ENCODE results near the gene FOXN3. TPM values are rescaled to one million over a fixed set of nuclear protein-coding genes. Genes with fewer than 3 reads are reported as not detected.

The FOXN3 gene
- total RNA-seq, 2 experiments from 2014 or later, result 70.3 to 72.7 TPM

DNA sequence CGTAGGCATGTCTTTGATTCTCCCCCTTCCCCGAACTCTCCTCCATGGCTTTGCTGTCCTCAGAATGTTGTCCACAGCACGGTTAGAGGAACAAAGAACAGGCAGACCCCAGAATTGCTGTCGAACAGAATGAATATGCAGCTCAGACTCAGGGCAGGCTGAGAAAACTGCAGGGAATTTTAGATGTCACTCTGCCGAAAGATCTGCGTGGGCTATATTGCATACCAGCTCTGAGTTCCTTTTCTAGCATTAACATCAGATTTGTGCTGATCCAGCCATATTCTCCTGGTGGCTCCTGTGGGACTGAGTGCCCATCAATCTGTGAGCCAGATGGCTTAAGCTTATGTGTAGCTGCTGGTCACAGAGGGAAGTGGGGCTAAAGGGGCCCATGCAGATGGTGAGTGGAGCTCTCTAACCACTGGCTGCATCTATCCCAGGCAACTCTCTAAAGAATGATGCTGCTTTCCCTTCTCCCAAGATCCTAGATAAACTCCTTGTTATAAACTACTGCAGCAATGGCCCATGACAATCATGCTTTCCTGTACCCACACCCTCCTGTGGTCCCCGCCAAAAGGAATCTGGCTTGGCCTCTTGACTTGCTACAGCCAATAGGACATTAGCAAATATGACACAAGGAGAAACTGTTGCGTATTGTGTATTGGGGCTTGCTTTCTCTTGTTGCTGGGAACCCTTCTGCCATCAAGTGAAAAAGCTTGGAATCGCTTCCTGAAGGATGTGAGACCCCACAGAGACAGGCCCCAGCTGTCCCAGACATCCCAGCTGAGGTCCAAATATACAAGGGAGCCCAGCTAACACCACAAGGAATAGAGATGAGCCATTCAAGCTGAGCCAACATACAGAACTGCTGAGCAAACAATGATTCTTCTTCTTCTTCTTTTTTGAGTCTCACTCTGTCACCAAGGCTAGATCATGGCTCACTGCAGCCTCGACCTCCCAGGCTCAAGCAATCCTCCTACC is 101.3 kb downstream of the FOXN3 start:
- Mint-ChIP-seq H3K4me3 (no peak overlapping the region), H3K9me3 (ENCODE audit: insufficient read depth) (peaks cover 13% of the 10 kb centered on the region), H3K27me3 (ENCODE audit: low read depth) (no peaks in the 10 kb centered on the region), H3K4me1 (ENCODE audit: low read depth) (peaks cover 21% of the 10 kb centered on the region), H3K36me3 (ENCODE audit: low read depth) (peaks cover 44% of the 10 kb centered on the region), H3K27ac (no peak overlapping the region)
- POLR2A ChIA-PET, result interaction anchor here (0.6 kb wide), 2 partner anchors 10 to 11 kb away, joined by 3 to 4 read pairs; no protein-coding TSS in a partner anchor
- ATAC-seq (no peak), DNase-seq (no peak)
- CTCF ChIA-PET, result no interaction called here

DNA sequence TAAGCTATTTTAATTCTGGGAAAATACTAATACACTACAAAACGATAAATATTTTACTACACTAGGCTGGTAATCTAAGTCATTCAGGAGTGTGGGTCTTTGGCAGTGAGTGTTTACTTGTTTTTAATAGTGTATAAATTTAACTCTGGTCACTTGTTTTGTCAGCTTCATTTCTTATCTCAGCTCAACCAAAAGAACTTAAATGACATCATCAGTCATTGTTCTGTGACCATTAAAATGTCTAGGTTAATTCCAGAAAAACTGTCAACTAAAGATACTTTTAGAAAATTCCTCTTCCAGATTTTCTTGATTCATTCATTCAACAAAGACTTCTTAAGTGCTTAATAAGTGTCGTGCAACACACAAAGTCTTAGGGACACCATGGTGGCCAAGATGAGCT is 102.8 kb downstream of the FOXN3 start:
- H3K9me3 Mint-ChIP-seq (ENCODE audit: insufficient read depth), result peaks cover 5% of the 10 kb centered on the region
- CTCF ChIA-PET, result no interaction called here
- no peak overlapping the region for H3K4me3 Mint-ChIP-seq
- no peaks in the 10 kb centered on the region for H3K27me3 Mint-ChIP-seq (ENCODE audit: low read depth)
- peaks cover 21% of the 10 kb centered on the region for H3K4me1 Mint-ChIP-seq (ENCODE audit: low read depth)
- H3K27ac Mint-ChIP-seq, result no peak overlapping the region
- DNase-seq (no peak), ATAC-seq (no peak)
- POLR2A ChIA-PET, result interaction anchor here (0.6 to 0.9 kb wide), 2 partner anchors 10 to 289 kb away, joined by 4 read pairs; no protein-coding TSS in a partner anchor
- H3K36me3 Mint-ChIP-seq (ENCODE audit: low read depth), result peaks cover 34% of the 10 kb centered on the region

DNA sequence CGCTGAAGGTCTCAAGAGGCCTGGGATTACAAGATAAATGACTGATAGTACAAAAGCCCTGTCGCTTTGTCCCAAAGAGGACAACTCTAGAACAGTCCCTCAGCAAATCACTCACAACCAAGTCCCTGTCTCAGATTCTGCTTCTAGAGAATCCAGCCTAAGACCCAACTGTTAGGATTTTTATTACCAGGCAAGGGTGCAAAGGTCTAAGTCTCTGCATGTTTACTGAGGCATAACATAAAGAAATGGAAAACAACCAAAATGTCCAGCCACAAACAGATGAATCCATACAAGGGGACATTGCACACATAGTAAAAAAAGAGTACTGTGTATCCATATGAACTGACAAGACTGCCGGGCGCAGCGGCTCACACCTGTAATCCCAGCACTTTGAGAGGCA is 104.1 kb downstream of the FOXN3 start:
- Mint-ChIP-seq H3K27ac (no peak overlapping the region), H3K27me3 (ENCODE audit: low read depth) (no peaks in the 10 kb centered on the region), H3K9me3 (ENCODE audit: insufficient read depth) (no peaks in the 10 kb centered on the region), H3K36me3 (ENCODE audit: low read depth) (peaks cover 24% of the 10 kb centered on the region), H3K4me3 (no peak overlapping the region), H3K4me1 (ENCODE audit: low read depth) (peaks cover 21% of the 10 kb centered on the region)
- DNase-seq, result no peak
- ChIA-PET CTCF (interaction anchor here (0.6 kb wide), 1 partner anchor 455 kb away, joined by 3 read pairs; no protein-coding TSS in a partner anchor), POLR2A (no interaction called here)
- ATAC-seq, result no peak

DNA sequence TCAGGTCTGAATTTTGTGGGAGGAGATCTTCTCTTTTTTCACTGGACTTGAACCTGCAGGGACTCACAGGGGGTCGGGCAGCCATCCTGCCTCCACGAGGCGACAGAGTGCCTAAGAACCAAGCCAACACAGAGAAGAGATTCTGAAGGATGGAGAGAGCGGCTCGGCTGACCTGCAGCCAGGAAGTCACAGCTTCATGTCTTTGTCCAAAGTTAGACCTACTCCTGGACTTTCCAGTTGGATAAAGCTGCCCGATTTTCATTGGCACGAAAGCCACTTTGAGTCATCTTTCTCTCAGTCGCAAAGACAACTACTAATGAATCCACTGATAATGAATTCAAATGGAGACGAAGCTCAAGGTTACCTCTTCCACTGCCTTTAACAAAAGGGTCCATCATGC is 106.8 kb downstream of the FOXN3 start:
- ATAC-seq (no peak), DNase-seq (no peak)
- H3K27ac Mint-ChIP-seq, result no peak overlapping the region
- peaks cover 11% of the 10 kb centered on the region for H3K36me3 Mint-ChIP-seq (ENCODE audit: low read depth)
- CTCF ChIA-PET, result no interaction called here
- no peaks in the 10 kb centered on the region for H3K9me3 Mint-ChIP-seq (ENCODE audit: insufficient read depth)
- H3K27me3 Mint-ChIP-seq (ENCODE audit: low read depth), result no peaks in the 10 kb centered on the region
- peaks cover 20% of the 10 kb centered on the region for H3K4me1 Mint-ChIP-seq (ENCODE audit: low read depth)
- H3K4me3 Mint-ChIP-seq, result no peak overlapping the region
- POLR2A ChIA-PET, result no interaction called here

DNA sequence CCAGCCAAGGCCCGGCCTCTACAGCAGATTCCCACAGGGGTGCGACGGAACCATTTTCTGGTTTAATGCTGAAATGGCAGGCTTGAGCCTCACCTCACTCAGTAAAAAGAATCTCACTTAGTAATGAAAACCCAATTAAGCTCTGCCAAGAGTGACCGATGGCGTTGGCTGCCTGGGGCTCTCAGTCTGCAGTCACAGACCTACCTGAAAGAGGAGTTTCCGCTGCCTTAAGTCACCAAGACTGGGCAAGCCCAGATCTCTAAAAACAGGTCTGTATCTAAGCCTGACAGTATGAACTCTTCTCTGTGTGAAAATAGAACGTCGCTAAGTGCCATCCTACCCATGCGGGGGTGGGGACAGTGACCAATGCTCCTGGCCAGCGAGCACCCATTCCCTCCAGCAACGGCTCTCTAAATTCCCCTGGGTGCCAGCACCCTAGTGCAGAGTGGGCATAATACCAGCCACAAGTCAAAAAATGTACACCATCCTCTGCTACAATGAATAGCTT is 107.3 kb downstream of the FOXN3 start:
- POLR2A ChIA-PET, result no interaction called here
- no peak for ATAC-seq
- CTCF ChIA-PET, result no interaction called here
- no peaks in the 10 kb centered on the region for H3K9me3 Mint-ChIP-seq (ENCODE audit: insufficient read depth)
- DNase-seq, result no peak
- H3K4me1 Mint-ChIP-seq (ENCODE audit: low read depth), result peaks cover 24% of the 10 kb centered on the region
- H3K27me3 Mint-ChIP-seq (ENCODE audit: low read depth), result no peaks in the 10 kb centered on the region
- H3K27ac Mint-ChIP-seq, result no peak overlapping the region
- no peak overlapping the region for H3K4me3 Mint-ChIP-seq
- H3K36me3 Mint-ChIP-seq (ENCODE audit: low read depth), result peaks cover 6% of the 10 kb centered on the region

DNA sequence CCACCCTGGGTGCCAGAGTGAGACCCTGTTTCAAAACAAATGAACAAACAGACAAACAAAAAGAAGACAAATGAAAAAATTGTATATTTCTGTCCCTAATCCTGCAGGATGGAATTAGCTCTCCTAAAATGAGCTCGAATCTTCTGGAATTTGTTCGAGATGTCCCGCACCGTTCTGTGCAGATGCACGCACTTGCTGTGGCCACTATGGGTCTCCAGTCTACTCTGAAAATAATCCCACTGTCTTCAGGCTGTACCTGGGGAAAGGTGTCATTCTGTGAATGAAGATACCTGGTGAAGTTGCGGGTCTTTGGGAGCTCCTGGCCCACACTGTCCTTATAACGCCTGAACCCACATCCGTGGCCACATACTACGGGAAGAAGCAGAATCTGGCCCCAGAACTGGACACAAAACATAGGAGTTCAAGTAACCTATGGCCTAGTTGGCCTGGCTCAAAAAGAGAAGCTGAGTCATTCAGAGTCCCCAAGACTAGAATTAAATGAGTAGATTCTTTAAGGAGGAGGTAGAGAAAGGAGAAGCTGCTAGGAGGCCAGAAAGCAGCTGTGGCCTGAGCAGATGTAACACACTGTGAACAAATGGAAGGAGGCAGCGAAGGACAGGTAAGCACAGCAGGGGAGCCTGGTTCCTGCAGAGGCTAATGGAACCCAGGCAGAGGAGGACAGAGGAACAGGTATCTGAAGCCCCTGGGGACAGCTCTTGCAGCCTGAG is 108.6 kb downstream of the FOXN3 start:
- POLR2A ChIA-PET, result interaction anchor here (0.5 to 1.0 kb wide), 3 partner anchors 28 to 308 kb away, joined by 3 to 4 read pairs (median 4); no protein-coding TSS in a partner anchor
- DNase-seq, result no peak
- no peaks in the 10 kb centered on the region for H3K27me3 Mint-ChIP-seq (ENCODE audit: low read depth)
- no peaks in the 10 kb centered on the region for H3K9me3 Mint-ChIP-seq (ENCODE audit: insufficient read depth)
- H3K4me1 Mint-ChIP-seq (ENCODE audit: low read depth), result peaks cover 31% of the 10 kb centered on the region
- CTCF ChIA-PET, result no interaction called here
- peaks cover 2% of the 10 kb centered on the region for H3K36me3 Mint-ChIP-seq (ENCODE audit: low read depth)
- H3K4me3 Mint-ChIP-seq, result no peak overlapping the region
- no peak overlapping the region for H3K27ac Mint-ChIP-seq
- ATAC-seq, result no peak

DNA sequence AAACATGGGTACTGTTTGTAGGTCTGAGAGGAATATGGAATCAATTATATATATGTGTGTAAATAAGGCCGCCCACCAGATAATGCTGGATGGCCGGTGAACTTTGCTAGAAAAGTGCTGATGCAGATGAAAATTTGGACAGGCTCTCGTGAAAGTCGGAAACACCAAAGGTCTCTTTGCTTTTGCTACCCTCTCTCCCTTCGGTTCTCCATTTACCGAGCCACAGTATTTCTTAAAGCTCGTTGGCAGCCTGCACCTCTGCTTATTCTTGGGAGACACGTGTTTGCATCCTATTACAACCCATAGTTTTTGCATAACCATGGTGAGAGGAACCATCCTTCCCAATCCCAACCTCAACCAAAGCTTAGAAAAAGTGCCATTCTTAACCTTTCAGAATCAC is 109.6 kb downstream of the FOXN3 start:
- H3K27me3 Mint-ChIP-seq (ENCODE audit: low read depth), result no peaks in the 10 kb centered on the region
- ChIA-PET CTCF (no interaction called here), POLR2A (no interaction called here)
- H3K9me3 Mint-ChIP-seq (ENCODE audit: insufficient read depth), result no peaks in the 10 kb centered on the region
- H3K36me3 Mint-ChIP-seq (ENCODE audit: low read depth), result peaks cover 6% of the 10 kb centered on the region
- DNase-seq (no peak), ATAC-seq (no peak)
- H3K4me1 Mint-ChIP-seq (ENCODE audit: low read depth), result peaks cover 39% of the 10 kb centered on the region
- no peak overlapping the region for H3K27ac Mint-ChIP-seq
- H3K4me3 Mint-ChIP-seq, result no peak overlapping the region

DNA sequence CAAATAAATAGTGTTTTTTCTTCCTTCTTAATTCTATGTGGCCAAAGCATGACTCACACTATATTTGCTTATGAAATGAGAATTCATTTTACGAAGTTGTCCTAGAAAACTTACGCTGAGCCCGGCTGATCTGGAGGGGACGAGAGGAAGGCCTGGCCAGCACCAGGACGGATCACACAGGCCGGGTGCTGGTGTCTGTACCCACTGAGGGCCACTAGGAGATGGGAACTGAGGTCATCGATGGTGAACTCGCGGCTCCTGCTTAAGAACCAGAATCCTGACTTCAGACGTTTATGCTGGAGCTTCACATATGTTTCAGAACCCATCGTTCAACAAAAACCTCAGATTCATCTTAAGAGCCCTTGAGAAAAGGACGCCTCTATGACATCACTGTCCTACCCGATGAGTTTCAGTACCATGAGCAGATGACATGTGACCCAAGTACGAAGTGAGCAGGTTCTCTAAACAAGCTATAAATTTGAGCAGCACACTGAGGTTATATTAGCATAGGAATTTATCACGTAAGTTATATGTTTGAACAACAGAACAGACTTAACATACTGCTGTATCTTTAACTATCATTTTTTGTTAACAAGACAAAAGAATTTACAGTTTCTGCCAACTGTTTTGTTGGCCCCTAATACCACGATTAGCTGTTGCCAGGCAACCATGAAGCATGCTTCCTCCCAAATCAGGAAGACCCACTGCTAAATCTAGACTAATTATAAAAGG is 111.9 kb downstream of the FOXN3 start:
- Mint-ChIP-seq H3K27ac (peak overlapping the region; percentile 32), H3K4me3 (no peak overlapping the region), H3K9me3 (ENCODE audit: insufficient read depth) (no peaks in the 10 kb centered on the region), H3K27me3 (ENCODE audit: low read depth) (no peaks in the 10 kb centered on the region), H3K36me3 (ENCODE audit: low read depth) (peaks cover 15% of the 10 kb centered on the region), H3K4me1 (ENCODE audit: low read depth) (peaks cover 43% of the 10 kb centered on the region)
- peak; percentile 18 for ATAC-seq
- no peak for DNase-seq
- CTCF ChIA-PET, result interaction anchor here (1.3 kb wide), 1 partner anchor 128 kb away, joined by 5 read pairs; no protein-coding TSS in a partner anchor
- POLR2A ChIA-PET, result interaction anchor here (0.8 kb wide), 1 partner anchor 114 kb away, joined by 6 read pairs; no protein-coding TSS in a partner anchor

DNA sequence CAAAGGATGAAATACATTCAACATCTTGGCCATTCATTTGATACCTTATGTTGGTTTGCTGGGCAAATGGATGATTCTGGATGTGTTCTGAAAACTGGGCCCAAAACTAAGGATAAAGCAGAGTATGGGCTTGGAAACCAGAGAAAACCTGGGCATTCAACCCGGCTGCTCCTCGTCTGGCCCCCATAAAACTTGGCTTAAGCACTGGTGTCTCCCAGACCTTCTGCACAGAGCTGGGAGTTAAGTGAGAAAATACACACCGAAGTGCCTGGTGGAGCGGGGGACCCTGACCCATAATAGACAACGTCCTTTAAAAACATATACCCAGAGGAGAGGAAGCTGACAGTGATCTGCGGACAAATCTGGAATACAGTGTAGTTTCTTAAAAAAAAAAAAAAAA is 112.5 kb downstream of the FOXN3 start:
- H3K27me3 Mint-ChIP-seq (ENCODE audit: low read depth), result no peaks in the 10 kb centered on the region
- ChIA-PET POLR2A (no interaction called here), CTCF (interaction anchor here (1.0 to 1.3 kb wide), 2 partner anchors 127 to 463 kb away, joined by 3 to 4 read pairs; no protein-coding TSS in a partner anchor)
- no peaks in the 10 kb centered on the region for H3K9me3 Mint-ChIP-seq (ENCODE audit: insufficient read depth)
- ATAC-seq, result no peak
- peaks cover 43% of the 10 kb centered on the region for H3K4me1 Mint-ChIP-seq (ENCODE audit: low read depth)
- peaks cover 20% of the 10 kb centered on the region for H3K36me3 Mint-ChIP-seq (ENCODE audit: low read depth)
- H3K4me3 Mint-ChIP-seq, result no peak overlapping the region
- no peak overlapping the region for H3K27ac Mint-ChIP-seq
- DNase-seq, result no peak

DNA sequence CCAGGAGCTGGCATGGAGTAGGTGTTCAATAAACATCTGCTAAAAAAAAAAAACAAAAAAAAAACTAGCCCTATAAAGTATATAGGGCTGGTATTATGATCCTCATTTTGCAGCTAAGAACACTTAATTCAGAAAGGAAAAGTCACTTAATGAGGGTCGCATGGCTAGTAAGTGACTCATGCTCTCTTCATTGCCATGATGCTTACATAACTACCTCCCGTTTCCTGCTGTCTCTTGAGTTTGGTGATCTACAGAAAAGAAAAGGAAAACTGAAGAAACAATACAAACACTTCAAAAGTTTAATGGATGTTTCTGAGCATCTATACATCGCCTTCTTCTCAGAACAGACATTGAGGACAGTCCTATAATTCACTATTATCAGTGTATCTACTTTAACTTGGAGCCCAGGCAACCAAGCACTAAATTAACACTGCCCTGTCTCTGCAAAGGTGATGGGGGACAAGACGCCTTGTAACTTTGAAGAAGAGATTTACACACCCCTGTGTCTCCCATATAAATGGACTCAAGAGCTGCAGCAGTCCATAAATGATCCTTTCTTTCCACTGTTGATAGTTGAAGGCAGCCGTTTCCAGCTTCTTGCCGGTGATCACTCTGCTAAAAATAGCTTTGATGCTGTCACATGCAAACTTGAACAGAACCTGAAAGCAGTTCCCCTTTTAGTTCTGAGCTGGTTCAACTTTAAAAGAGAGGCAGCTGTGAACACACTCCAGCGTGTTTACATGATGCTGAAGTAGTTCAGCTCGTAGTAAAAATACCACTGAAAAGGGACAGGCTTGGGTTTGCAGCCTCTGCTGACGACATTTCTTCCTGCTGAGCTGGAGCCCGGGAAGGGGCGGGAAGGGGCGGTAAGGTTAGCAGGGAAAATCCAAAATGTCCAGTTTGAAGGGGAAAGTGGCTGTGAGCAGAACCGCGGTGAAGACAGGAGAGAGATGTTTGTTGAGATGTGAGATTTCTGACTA is 113.3 kb downstream of the FOXN3 start:
- DNase-seq (peak; percentile 37), ATAC-seq (peak; percentile 76)
- CTCF ChIA-PET, result interaction anchor here (0.8 to 1.4 kb wide), 4 partner anchors 19 to 464 kb away, joined by 3 to 4 read pairs (median 3); no protein-coding TSS in a partner anchor
- Mint-ChIP-seq H3K9me3 (ENCODE audit: insufficient read depth) (no peaks in the 10 kb centered on the region), H3K27ac (peak overlapping the region; percentile 71), H3K36me3 (ENCODE audit: low read depth) (peaks cover 28% of the 10 kb centered on the region), H3K27me3 (ENCODE audit: low read depth) (no peaks in the 10 kb centered on the region), H3K4me1 (ENCODE audit: low read depth) (peaks cover 43% of the 10 kb centered on the region), H3K4me3 (peak overlapping the region; percentile 26)
- POLR2A ChIA-PET, result no interaction called here
